Fibroblast of villous mesenchyme (primary cell): Measurements from ENCODE around the gene CS. TPM values are rescaled to one million over a fixed set of nuclear protein-coding genes. Genes with fewer than 3 reads are reported as not detected.

Source experiments
- DNase-seq: peaks from one replicate; pipeline ENCODE4 v3.0.0-alpha.2; 2010; ENCODE audit warnings: low read depth
- H3K4me3 ChIP-seq: 2 replicates; pipeline ENCODE4 v1.5.1; 2011; ENCODE audit warnings: low read depth, mild to moderate bottlenecking, low read length
- total RNA-seq: library from RNA; depleted of rRNA; stranded (reverse); fragments of >200 nt; gene quantifications from 2 replicates; pipeline ENCODE4 v1.2.3, GENCODE V29; 2012
- TF ChIP-seq, protein P1 (sequence below): IDR thresholded peaks from 2 replicates; pipeline ENCODE4 v1.5.1; 2012; ENCODE audit warnings: low read depth, mild to moderate bottlenecking, low read length; ENCODE audit not compliant: insufficient read depth

CS gene
- total RNA-seq, 1 donor, result 153 TPM

DNA sequence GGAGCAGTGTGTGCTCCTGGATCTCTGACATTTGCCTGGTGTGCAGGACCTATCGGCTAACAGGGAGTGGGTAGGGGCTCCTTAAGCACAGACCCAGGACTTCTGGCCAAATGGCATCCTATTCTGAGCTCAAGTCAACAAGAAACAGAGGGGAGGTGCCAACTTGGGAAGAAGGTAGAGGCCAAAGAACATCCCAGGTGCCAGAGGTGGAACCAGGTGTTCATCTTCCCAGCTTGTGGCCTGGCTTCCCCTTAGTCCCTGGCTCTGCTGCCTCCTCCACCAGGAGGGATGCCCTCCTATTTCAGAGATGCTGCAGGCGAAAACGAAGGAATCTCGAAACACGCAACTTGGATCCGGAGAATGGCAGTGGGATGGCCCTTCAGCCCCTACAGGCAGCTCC, 64.0 kb downstream of the CS start:
- TF ChIP-seq, protein P1, sequence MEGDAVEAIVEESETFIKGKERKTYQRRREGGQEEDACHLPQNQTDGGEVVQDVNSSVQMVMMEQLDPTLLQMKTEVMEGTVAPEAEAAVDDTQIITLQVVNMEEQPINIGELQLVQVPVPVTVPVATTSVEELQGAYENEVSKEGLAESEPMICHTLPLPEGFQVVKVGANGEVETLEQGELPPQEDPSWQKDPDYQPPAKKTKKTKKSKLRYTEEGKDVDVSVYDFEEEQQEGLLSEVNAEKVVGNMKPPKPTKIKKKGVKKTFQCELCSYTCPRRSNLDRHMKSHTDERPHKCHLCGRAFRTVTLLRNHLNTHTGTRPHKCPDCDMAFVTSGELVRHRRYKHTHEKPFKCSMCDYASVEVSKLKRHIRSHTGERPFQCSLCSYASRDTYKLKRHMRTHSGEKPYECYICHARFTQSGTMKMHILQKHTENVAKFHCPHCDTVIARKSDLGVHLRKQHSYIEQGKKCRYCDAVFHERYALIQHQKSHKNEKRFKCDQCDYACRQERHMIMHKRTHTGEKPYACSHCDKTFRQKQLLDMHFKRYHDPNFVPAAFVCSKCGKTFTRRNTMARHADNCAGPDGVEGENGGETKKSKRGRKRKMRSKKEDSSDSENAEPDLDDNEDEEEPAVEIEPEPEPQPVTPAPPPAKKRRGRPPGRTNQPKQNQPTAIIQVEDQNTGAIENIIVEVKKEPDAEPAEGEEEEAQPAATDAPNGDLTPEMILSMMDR, result no peak
- no peak for DNase-seq
- no peak overlapping the region for H3K4me3 ChIP-seq

DNA sequence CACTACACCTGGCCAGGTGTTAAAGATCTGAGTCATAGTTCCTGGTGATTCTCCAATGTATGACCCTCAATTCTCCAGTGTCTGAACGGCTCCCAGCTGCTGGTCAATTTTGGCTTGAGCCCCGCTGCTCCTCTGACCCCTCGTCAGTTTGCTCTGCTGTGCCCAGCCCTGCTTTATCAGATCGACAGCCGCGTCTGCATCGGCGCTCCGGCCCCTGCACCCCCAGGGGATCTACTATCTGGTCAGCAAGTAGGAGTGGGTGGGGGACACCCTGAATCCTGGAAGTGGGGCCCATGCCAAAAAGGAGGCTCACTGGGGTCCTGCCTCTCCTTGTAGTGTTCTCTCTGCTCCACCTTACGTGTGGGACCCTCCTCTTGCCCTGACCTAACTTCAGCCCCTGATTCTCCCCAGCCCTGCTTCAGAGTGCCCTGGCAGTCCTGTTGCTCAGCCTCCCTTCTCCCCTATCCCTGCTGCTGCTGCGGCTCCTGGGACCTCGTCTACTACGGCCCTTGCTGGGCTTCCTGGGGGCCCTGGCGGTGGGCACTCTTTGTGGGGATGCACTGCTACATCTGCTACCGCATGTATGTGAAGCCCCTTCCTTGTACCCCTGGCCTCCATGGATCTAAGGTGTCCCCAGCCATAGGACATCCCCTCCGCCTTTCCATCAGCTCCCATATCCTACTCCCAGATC, 65.2 kb downstream of the CS start:
- DNase-seq, result no peak
- no peak overlapping the region for H3K4me3 ChIP-seq
- TF ChIP-seq, protein P1, result no peak

GRCh38 chr12:56231184-56231582, 68.9 kb downstream of the CS start:
- no peak for DNase-seq
- TF ChIP-seq, protein P1, result no peak
- H3K4me3 ChIP-seq, result no peak overlapping the region

- no peak overlapping the region for H3K4me3 ChIP-seq
- TF ChIP-seq, protein P1, result no peak
- no peak for DNase-seq
Measured at GRCh38 chr12:56230432-56231183, 69.5 kb downstream of the CS start.

- no peak for DNase-seq
- TF ChIP-seq, protein P1, result no peak
- H3K4me3 ChIP-seq, result no peak within 1 kb of the TSS
Measured at GRCh38 chr12:56229916-56230431, 70.2 kb downstream of the CS start, which contains the start of gene SLC39A5. Gene SLC39A5, plus strand, starts transcription at chr12:56230051. Its CDS starts 1,224 bp downstream, at chr12:56231275.

GRCh38 chr12:56229082-56229481, 71.0 kb downstream of the CS start:
- no peak for DNase-seq
- TF ChIP-seq, protein P1, result no peak
- no peak overlapping the region for H3K4me3 ChIP-seq
